NCI-H82 (cell line): ENCODE data around the gene SGIP1.

ENCODE experiments used
- DNase-seq: peaks from one replicate; lab custom pipeline; 2025; lab: John Stamatoyannopoulos, UW

SGIP1 gene

GRCh38 chr1:66533804-66534740 lies at the start of gene SGIP1:
TSS of gene SGIP1 (plus strand) at chr1:66534153. CDS start at chr1:66534359, 206 bp downstream.
- peak; percentile 95 for DNase-seq

GRCh38 chr1:66489151-66489550 lies 44.8 kb upstream of the SGIP1 start:
- no peak for DNase-seq

GRCh38 chr1:66489972-66490601 lies 43.9 kb upstream of the SGIP1 start:
- DNase-seq, result no peak

- no peak for DNase-seq
These were observed 43.1 kb upstream of the SGIP1 start for GRCh38 chr1:66490816-66491215.

GRCh38 chr1:66492424-66492823 lies 41.5 kb upstream of the SGIP1 start:
- DNase-seq, result no peak

GRCh38 chr1:66493731-66494130 lies 40.2 kb upstream of the SGIP1 start:
- no peak for DNase-seq

- no peak for DNase-seq
These were observed 39.5 kb upstream of the SGIP1 start for GRCh38 chr1:66494482-66494881.

- no peak for DNase-seq
These were observed 38.5 kb upstream of the SGIP1 start for GRCh38 chr1:66495495-66495894.

- DNase-seq, result no peak
These were observed 36.0 kb upstream of the SGIP1 start for GRCh38 chr1:66497910-66498309.

GRCh38 chr1:66500301-66500700 lies 33.7 kb upstream of the SGIP1 start:
- no peak for DNase-seq

GRCh38 chr1:66502086-66502485 lies 31.9 kb upstream of the SGIP1 start:
- no peak for DNase-seq

GRCh38 chr1:66503841-66504470 lies 30.0 kb upstream of the SGIP1 start:
- peak; percentile 88 for DNase-seq

- DNase-seq, result no peak
These were observed 28.1 kb upstream of the SGIP1 start for GRCh38 chr1:66505671-66506392.

GRCh38 chr1:66506393-66506687 lies 27.6 kb upstream of the SGIP1 start:
- peak; percentile 51 for DNase-seq

- DNase-seq, result no peak
These were observed 27.0 kb upstream of the SGIP1 start for GRCh38 chr1:66506991-66507390.

- no peak for DNase-seq
These were observed 23.5 kb upstream of the SGIP1 start for GRCh38 chr1:66510407-66510806.

- no peak for DNase-seq
These were observed 22.8 kb upstream of the SGIP1 start for GRCh38 chr1:66511118-66511517.

- no peak for DNase-seq
These were observed 16.0 kb upstream of the SGIP1 start for GRCh38 chr1:66517959-66518358.

- no peak for DNase-seq
These were observed 15.3 kb upstream of the SGIP1 start for GRCh38 chr1:66518654-66519053.

GRCh38 chr1:66519992-66520391 lies 14.0 kb upstream of the SGIP1 start:
- no peak for DNase-seq

- no peak for DNase-seq
These were observed 13.3 kb upstream of the SGIP1 start for GRCh38 chr1:66520655-66521054.

GRCh38 chr1:66521721-66522365 lies 12.1 kb upstream of the SGIP1 start:
- DNase-seq, result peak; percentile 85
